ENCODE measurements around the gene GPC1.

The GPC1 gene

DNA sequence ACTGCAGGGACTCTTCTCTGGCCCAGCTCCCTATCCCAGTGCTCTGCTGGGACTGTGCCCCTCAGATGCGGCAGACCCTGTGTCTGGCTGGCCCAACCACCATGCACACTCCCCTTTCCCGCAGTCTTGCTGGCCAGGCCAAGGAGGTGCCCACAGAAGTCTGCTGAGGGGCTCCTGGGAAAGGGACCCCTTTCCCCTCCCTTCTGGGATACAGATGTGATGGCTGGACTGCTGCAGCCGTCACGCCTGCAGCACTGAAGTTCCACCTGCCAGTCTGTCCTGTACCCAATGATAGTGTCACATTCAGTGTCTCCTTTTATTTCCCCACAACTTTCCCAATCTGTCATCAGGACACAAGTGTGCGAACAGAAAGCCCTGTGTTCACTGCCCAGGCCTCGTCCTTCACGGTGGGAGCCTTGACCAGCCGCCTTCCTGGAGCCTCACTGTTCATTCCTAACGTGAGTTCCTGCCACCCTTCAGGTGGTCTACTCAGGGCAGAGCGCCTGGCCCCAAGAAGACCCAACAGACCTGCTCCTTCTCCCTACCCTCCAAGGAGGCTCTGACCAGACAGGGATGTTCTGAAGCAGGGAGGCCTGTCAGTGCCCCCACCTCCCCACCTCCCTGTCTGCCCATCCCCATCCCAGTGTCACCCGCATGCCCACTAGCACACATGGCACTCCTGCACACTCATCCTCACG is 75.2 kb downstream of the GPC1 start:
- Histone ChIP-seq H3K79me2 (ENCODE audit: control insufficient read depth, insufficient read depth, low read length, poor library complexity) (no peaks in the 10 kb centered on the region), H3K18ac (ENCODE audit: low read length) (no peak overlapping the region), H3K9ac (ENCODE audit: low read length) (no peak overlapping the region), H4K8ac (ENCODE audit: low read depth, low read length) (no peak overlapping the region), H2AFZ (ENCODE audit: insufficient read depth, low read length, poor library complexity) (no peak overlapping the region), H2BK12ac (ENCODE audit: low read length) (no peak overlapping the region), H2BK5ac (ENCODE audit: low read depth, low read length, poor library complexity) (no peak overlapping the region), H4K12ac (ENCODE audit: low read depth, low read length) (no peak overlapping the region), H3K23ac (ENCODE audit: low read length) (no peak overlapping the region), H3K4me2 (ENCODE audit: low read length) (no peak overlapping the region), H3K14ac (ENCODE audit: low read length) (no peak overlapping the region), H3K4me1 (ENCODE audit: control insufficient read depth in 1 of 2, insufficient read depth in 2 of 2, low read length in 2 of 2) (no peaks in the 10 kb centered on the region), H3K4me3 (ENCODE audit: low read depth, low read length) (no peak overlapping the region), H2BK120ac (ENCODE audit: insufficient read depth, low read length, poor library complexity) (no peak overlapping the region), H2AK5ac (ENCODE audit: low read length) (no peak overlapping the region), H3K4ac (ENCODE audit: low read depth, low read length) (no peak overlapping the region), H4K91ac (ENCODE audit: low read depth, low read length) (peak overlapping the region; percentile 53), H3K27me3 (ENCODE audit: insufficient read depth, low read length) (no peaks in the 10 kb centered on the region), H3K79me1 (ENCODE audit: low read length) (no peaks in the 10 kb centered on the region), H3K27ac (ENCODE audit: low read depth, low read length) (no peak overlapping the region), H3K36me3 (ENCODE audit: control insufficient read depth in 1 of 2, insufficient read depth in 2 of 2, low read length in 2 of 2) (no peaks in the 10 kb centered on the region), H3K9me3 (ENCODE audit: insufficient read depth, low read depth, low read length) (peaks cover 6% of the 10 kb centered on the region)
- DNase-seq = no peak
- no CpG with 5 or more reads among the region's 12 CpGs for WGBS (ENCODE audit: extremely low coverage, insufficient coverage, insufficient read length)

- no peak overlapping the region for H2AFZ ChIP-seq (ENCODE audit: insufficient read depth, low read length, poor library complexity)
- no peak overlapping the region for H3K4me3 ChIP-seq (ENCODE audit: low read depth, low read length)
- peak overlapping the region; percentile 12 for H3K27ac ChIP-seq (ENCODE audit: low read depth, low read length)
- H2AK5ac ChIP-seq (ENCODE audit: low read length) = no peak overlapping the region
- no peaks in the 10 kb centered on the region for H3K36me3 ChIP-seq (ENCODE audit: control insufficient read depth in 1 of 2, insufficient read depth in 2 of 2, low read length in 2 of 2)
- peak; percentile 78 to 82 for DNase-seq
- no peak overlapping the region for H3K9ac ChIP-seq (ENCODE audit: low read length)
- H3K4me2 ChIP-seq (ENCODE audit: low read length) = no peak overlapping the region
- no peak overlapping the region for H2BK120ac ChIP-seq (ENCODE audit: insufficient read depth, low read length, poor library complexity)
- H3K4ac ChIP-seq (ENCODE audit: low read depth, low read length) = no peak overlapping the region
- H3K23ac ChIP-seq (ENCODE audit: low read length) = no peak overlapping the region
- H3K27me3 ChIP-seq (ENCODE audit: insufficient read depth, low read length) = no peaks in the 10 kb centered on the region
- H2BK5ac ChIP-seq (ENCODE audit: low read depth, low read length, poor library complexity) = no peak overlapping the region
- H4K8ac ChIP-seq (ENCODE audit: low read depth, low read length) = no peak overlapping the region
- H4K91ac ChIP-seq (ENCODE audit: low read depth, low read length) = peak overlapping the region; percentile 12
- no peaks in the 10 kb centered on the region for H3K79me1 ChIP-seq (ENCODE audit: low read length)
- peaks cover 6% of the 10 kb centered on the region for H3K9me3 ChIP-seq (ENCODE audit: insufficient read depth, low read depth, low read length)
- WGBS (ENCODE audit: extremely low coverage, insufficient coverage, insufficient read length) = no CpG with 5 or more reads among the region's 31 CpGs
- H3K79me2 ChIP-seq (ENCODE audit: control insufficient read depth, insufficient read depth, low read length, poor library complexity) = no peaks in the 10 kb centered on the region
- H3K14ac ChIP-seq (ENCODE audit: low read length) = no peak overlapping the region
- no peak overlapping the region for H2BK12ac ChIP-seq (ENCODE audit: low read length)
- H3K4me1 ChIP-seq (ENCODE audit: control insufficient read depth in 1 of 2, insufficient read depth in 2 of 2, low read length in 2 of 2) = no peaks in the 10 kb centered on the region
- no peak overlapping the region for H4K12ac ChIP-seq (ENCODE audit: low read depth, low read length)
- H3K18ac ChIP-seq (ENCODE audit: low read length) = no peak overlapping the region
These were observed 76.1 kb downstream of the GPC1 start for GRCh38 chr2:240511351-240512108.

DNA sequence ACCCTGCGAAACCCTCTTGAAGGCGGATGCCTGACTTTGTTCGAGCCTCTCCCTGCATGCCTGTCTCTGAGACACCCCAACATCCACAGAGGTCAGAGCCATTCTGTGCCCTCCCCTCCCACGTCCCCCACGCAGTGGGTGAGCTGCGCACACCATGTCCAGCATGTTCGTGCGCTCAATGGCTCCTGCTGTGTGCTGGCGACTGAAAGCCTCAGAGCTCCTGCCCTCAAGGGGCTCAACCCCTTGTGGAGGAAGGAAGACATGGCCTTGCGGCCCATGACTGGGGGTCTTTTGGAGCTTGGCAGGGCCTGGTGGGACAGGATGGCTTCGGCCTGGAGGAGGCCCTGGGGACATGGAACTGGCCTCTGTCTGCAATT is 76.6 kb downstream of the GPC1 start:
- Histone ChIP-seq H2AFZ (ENCODE audit: insufficient read depth, low read length, poor library complexity) (no peak overlapping the region), H3K18ac (ENCODE audit: low read length) (no peak overlapping the region), H3K27ac (ENCODE audit: low read depth, low read length) (no peak overlapping the region), H4K12ac (ENCODE audit: low read depth, low read length) (no peak overlapping the region), H2BK5ac (ENCODE audit: low read depth, low read length, poor library complexity) (no peak overlapping the region), H2AK5ac (ENCODE audit: low read length) (no peak overlapping the region), H3K79me2 (ENCODE audit: control insufficient read depth, insufficient read depth, low read length, poor library complexity) (no peaks in the 10 kb centered on the region), H3K79me1 (ENCODE audit: low read length) (no peaks in the 10 kb centered on the region), H3K14ac (ENCODE audit: low read length) (no peak overlapping the region), H3K27me3 (ENCODE audit: insufficient read depth, low read length) (no peaks in the 10 kb centered on the region), H2BK120ac (ENCODE audit: insufficient read depth, low read length, poor library complexity) (no peak overlapping the region), H3K4me2 (ENCODE audit: low read length) (no peak overlapping the region), H3K23ac (ENCODE audit: low read length) (no peak overlapping the region), H3K4ac (ENCODE audit: low read depth, low read length) (no peak overlapping the region), H3K4me1 (ENCODE audit: control insufficient read depth in 1 of 2, insufficient read depth in 2 of 2, low read length in 2 of 2) (no peaks in the 10 kb centered on the region), H3K9ac (ENCODE audit: low read length) (no peak overlapping the region), H4K91ac (ENCODE audit: low read depth, low read length) (peak overlapping the region; percentile 12), H3K36me3 (ENCODE audit: control insufficient read depth in 1 of 2, insufficient read depth in 2 of 2, low read length in 2 of 2) (no peaks in the 10 kb centered on the region), H4K8ac (ENCODE audit: low read depth, low read length) (no peak overlapping the region), H3K9me3 (ENCODE audit: insufficient read depth, low read depth, low read length) (peaks cover 6% of the 10 kb centered on the region), H2BK12ac (ENCODE audit: low read length) (no peak overlapping the region), H3K4me3 (ENCODE audit: low read depth, low read length) (no peak overlapping the region)
- no CpG with 5 or more reads among the region's 11 CpGs for WGBS (ENCODE audit: extremely low coverage, insufficient coverage, insufficient read length)
- no peak for DNase-seq

DNA sequence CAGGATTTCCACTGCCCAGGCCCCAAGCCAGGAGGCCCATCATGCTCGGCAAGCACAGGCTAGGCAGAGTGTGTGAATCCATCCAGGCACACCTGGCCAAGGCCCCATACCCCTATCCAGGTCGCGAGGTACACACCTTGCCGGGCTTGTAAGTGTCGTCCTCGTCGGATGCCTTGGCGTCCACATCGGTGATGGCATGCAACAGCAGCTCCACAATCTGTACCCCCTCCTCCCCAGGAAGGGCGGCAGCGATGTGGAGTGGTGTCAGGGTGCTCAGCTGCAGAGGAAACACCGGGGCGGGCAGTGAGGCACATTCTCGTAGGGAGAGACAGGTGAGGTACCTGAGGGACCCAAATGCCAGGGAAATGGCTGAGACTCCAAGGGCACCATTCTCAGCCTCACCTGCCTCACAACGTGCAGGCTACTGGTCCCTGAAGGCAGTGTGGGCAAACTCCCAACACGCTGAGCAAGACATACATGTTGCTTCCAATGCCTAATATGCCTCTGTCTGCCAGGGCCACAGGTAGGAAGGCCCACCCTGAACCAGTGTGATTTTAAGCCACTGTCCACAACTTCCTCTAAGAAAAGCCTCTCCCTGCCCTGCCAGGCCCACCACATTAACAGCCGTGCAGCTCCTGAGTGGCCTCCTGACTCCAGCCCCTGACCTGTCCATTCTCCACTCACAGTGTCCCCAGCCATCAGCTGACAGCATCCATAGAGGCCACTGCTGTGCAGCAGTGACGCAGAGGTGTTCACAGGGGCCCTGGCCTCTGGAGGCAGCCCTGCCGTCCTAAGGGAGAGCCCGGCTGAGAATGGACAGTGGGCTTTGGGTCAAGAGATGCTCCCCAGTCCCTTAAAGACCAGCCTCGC is 77.4 kb downstream of the GPC1 start:
- Histone ChIP-seq H3K23ac (ENCODE audit: low read length) (no peak overlapping the region), H3K4me1 (ENCODE audit: control insufficient read depth in 1 of 2, insufficient read depth in 2 of 2, low read length in 2 of 2) (no peaks in the 10 kb centered on the region), H3K4ac (ENCODE audit: low read depth, low read length) (no peak overlapping the region), H4K12ac (ENCODE audit: low read depth, low read length) (no peak overlapping the region), H3K4me3 (ENCODE audit: low read depth, low read length) (peak overlapping the region; percentile 35), H3K14ac (ENCODE audit: low read length) (no peak overlapping the region), H3K9me3 (ENCODE audit: insufficient read depth, low read depth, low read length) (peaks cover 9% of the 10 kb centered on the region), H3K9ac (ENCODE audit: low read length) (no peak overlapping the region), H3K27me3 (ENCODE audit: insufficient read depth, low read length) (no peaks in the 10 kb centered on the region), H2BK12ac (ENCODE audit: low read length) (no peak overlapping the region), H2BK120ac (ENCODE audit: insufficient read depth, low read length, poor library complexity) (no peak overlapping the region), H3K79me2 (ENCODE audit: control insufficient read depth, insufficient read depth, low read length, poor library complexity) (no peaks in the 10 kb centered on the region), H2AK5ac (ENCODE audit: low read length) (no peak overlapping the region), H3K27ac (ENCODE audit: low read depth, low read length) (no peak overlapping the region), H3K36me3 (ENCODE audit: control insufficient read depth in 1 of 2, insufficient read depth in 2 of 2, low read length in 2 of 2) (no peaks in the 10 kb centered on the region), H3K18ac (ENCODE audit: low read length) (no peak overlapping the region), H4K8ac (ENCODE audit: low read depth, low read length) (no peak overlapping the region), H3K79me1 (ENCODE audit: low read length) (no peaks in the 10 kb centered on the region), H3K4me2 (ENCODE audit: low read length) (no peak overlapping the region), H2AFZ (ENCODE audit: insufficient read depth, low read length, poor library complexity) (no peak overlapping the region), H2BK5ac (ENCODE audit: low read depth, low read length, poor library complexity) (no peak overlapping the region), H4K91ac (ENCODE audit: low read depth, low read length) (no peak overlapping the region)
- no peak for DNase-seq
- WGBS (ENCODE audit: extremely low coverage, insufficient coverage, insufficient read length) = no CpG with 5 or more reads among the region's 21 CpGs

Measured in trophoblast cell (in vitro differentiated cells and primary cell).